Measurements from ENCODE around the gene DBN1. TPM values are rescaled to one million over a fixed set of nuclear protein-coding genes. Genes with fewer than 3 reads are reported as not detected.

The DBN1 gene
- total and polyA plus RNA-seq, 2 of the 8 experiments (the other 6 are each of a cell fraction or from before 2014, with no cell fraction given): 168 to 333 TPM

DNA sequence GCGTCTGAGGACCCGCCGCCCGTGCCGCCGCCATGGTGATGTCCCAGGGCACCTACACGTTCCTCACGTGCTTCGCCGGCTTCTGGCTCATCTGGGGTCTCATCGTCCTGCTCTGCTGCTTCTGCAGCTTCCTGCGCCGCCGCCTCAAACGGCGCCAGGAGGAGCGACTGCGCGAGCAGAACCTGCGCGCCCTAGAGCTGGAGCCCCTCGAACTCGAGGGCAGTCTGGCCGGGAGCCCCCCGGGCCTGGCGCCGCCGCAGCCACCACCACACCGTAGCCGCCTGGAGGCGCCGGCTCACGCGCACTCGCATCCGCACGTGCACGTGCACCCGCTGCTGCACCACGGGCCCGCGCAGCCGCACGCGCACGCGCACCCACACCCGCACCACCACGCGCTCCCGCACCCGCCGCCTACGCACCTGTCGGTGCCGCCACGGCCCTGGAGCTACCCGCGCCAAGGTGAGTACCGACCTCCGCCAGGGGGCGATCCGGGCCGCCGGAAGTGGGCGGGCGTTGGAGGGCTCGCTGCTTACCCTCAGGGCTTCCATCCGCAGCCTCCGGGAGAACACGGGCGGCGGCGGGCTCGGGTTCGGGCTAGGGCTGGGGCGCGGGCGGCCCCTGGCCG is 18.3 kb downstream of the DBN1 start (continued):
- TF ChIP-seq RAD21 (IDR thresholded peaks at IDR 0.05 in 1 of 2, conservative IDR thresholded peaks at IDR 0.05 in 1 of 2; ENCODE audit: low read depth in 2 of 2, low read length in 2 of 2) (peak in 1 of 2 experiments; percentile 56; a peak in 3 of 4 replicates), SP4 (IDR thresholded peaks at IDR 0.05; ENCODE audit: low read length) (peak; percentile 68; the same call in 1 of the 2 replicates), NRF1 (IDR thresholded peaks at IDR 0.05; ENCODE audit: low read depth, low read length) (peak; percentile 58), ZNF274 (IDR thresholded peaks at IDR 0.05; ENCODE audit: borderline replicate concordance, extremely low read depth, low read length) (no peak), BCL11A (IDR thresholded peaks at IDR 0.05; ENCODE audit: low read depth in 2 of 2, low read length in 2 of 2) (no peak), FOSL1 (IDR thresholded peaks at IDR 0.05; ENCODE audit: insufficient read depth, low read depth, low read length) (no peak), TEAD4 (IDR thresholded peaks at IDR 0.05; ENCODE audit: low read depth, low read length) (0 out of 2 replicates have a peak, but pooled peaks have one; percentile 1), CREB1 (IDR thresholded peaks at IDR 0.05) (peak; percentile 57), POLR2AphosphoS5 (IDR thresholded peaks at IDR 0.05; ENCODE audit: low read depth, low read length) (peak; percentile 30), ASH2L (IDR thresholded peaks at IDR 0.05; ENCODE audit: low read length) (no peak), JUN (IDR thresholded peaks at IDR 0.05; ENCODE audit: low read depth, low read length) (no peak), SIRT6 (IDR thresholded peaks at IDR 0.05; ENCODE audit: low read length) (no peak), NANOG (IDR thresholded peaks at IDR 0.05; ENCODE audit: insufficient read depth, low read depth, low read length, poor library complexity, severe bottlenecking) (peak; percentile 49), TBP (IDR thresholded peaks at IDR 0.05; ENCODE audit: low read depth, low read length) (peak; percentile 56), TAF1 (IDR thresholded peaks at IDR 0.05; ENCODE audit: low read depth, low read length) (peak; percentile 43), EP300 (IDR thresholded peaks at IDR 0.05; ENCODE audit: borderline replicate concordance in 1 of 2, low read depth in 2 of 2, low read length in 2 of 2) (no peak), PHF8 (conservative IDR thresholded peaks at IDR 0.05; ENCODE audit: low read depth, low read length) (peak; percentile 80), EZH2 (IDR thresholded peaks at IDR 0.05; ENCODE audit: low read depth, low read length, severe bottlenecking) (no peak), CBX8 (IDR thresholded peaks at IDR 0.05; ENCODE audit: borderline replicate concordance, low read depth, low read length) (no peak), POLR2A (IDR thresholded peaks at IDR 0.05; ENCODE audit: control extremely low read depth in 1 of 2, low read depth in 2 of 2, low read length in 2 of 2) (peak in 1 of 2 experiments; percentile 73; a peak in 2 of 3 replicates), SP1 (IDR thresholded peaks at IDR 0.05; ENCODE audit: low read depth, low read length) (no peak)
- TF ChIP-seq, protein P1, sequence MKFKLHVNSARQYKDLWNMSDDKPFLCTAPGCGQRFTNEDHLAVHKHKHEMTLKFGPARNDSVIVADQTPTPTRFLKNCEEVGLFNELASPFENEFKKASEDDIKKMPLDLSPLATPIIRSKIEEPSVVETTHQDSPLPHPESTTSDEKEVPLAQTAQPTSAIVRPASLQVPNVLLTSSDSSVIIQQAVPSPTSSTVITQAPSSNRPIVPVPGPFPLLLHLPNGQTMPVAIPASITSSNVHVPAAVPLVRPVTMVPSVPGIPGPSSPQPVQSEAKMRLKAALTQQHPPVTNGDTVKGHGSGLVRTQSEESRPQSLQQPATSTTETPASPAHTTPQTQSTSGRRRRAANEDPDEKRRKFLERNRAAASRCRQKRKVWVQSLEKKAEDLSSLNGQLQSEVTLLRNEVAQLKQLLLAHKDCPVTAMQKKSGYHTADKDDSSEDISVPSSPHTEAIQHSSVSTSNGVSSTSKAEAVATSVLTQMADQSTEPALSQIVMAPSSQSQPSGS (IDR thresholded peaks at IDR 0.05; ENCODE audit: low read length): no peak
- TF ChIP-seq, protein P2, sequence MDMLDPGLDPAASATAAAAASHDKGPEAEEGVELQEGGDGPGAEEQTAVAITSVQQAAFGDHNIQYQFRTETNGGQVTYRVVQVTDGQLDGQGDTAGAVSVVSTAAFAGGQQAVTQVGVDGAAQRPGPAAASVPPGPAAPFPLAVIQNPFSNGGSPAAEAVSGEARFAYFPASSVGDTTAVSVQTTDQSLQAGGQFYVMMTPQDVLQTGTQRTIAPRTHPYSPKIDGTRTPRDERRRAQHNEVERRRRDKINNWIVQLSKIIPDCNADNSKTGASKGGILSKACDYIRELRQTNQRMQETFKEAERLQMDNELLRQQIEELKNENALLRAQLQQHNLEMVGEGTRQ (IDR thresholded peaks at IDR 0.05; ENCODE audit: low read length): no peak
